Amniotic stem cell (primary cell): ENCODE measurements around the gene SMIM38.

Source experiments
- DNase-seq: peaks from one replicate; lab custom pipeline; 2025; lab: John Stamatoyannopoulos, UW

The SMIM38 gene

DNA sequence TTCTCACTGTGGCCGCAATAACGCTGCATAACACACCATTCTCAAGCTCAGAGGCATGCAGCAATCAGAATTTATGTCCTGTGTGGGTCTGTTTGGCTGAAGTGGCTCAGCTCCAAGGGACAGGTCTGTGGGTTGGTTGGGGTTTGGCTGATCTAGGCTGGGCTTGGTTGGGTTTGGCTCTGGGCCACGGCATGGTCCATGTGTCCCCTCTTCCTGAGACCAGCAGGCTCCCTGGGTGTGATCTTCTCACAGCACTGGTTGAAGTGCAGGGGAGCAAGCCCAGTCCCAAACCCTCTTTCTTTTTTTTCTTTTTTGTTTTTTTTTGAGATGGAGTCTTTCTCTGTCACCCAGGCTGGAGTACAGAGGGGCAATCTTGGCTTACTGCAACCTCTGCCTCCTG, 25.0 kb downstream of the SMIM38 start:
- no peak for DNase-seq

DNA sequence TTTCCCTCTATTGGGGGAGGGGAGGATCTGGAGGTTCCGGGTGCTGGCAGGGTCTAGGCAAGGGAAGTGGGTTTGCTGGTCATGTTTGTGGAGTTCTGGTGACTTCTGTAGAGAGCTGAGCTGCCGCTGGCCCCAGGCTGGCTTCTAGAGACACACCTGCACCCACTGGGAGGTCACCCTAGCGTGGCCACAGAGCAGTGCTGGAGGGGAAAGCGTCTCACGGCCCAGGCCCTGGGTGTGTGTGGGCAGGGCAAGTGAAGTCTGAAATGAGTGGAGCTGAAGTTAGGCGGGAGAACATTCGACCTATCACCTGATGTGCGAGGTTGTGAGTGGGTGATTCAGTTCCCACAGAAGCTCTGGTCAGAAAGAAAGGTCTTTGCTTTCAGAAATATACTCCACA, 27.9 kb downstream of the SMIM38 start:
- no peak for DNase-seq

DNA sequence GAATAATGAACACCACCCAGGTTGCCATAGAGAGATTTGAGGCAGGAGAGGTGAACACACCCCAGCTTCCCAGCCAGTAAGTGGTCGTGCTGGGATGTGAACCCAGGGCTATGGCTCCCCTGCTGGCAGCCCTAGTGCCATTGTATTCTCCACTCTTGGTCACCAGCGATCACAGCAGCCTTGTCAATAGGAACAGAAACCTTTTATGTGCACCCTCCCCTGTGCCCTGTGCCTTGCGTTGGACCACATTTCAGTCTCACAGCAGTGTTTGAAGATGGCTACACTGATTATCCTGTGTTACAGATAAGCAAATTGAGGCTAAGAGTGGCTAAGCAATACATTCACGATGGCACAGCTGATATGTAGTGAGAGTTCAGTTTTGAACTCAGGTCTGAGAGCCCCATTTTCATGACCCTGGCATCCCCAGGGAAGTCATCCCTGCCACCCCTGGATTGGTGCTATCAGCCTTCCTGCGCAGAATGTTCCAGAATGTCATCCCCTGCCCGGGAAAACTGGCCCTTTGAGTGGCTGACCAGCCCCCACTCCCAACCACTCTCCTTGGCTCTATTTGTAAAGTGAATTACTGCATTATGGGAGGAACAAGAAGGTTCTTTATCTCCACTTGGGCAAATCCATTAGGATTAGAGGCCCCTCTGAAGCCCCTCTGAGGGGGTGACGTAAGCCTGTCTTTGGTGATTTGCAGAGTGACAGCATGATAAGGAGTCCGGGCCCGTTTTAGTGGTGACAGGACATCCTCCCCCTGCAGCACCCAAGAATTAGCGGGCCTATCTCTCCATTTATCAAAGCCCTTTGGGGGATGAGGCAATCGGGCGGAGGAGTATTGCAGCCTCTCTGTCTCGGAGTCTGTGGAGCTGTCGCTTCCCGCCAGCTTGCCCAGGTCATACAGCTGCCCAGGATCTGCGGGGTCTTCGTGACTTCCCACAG, 30.9 kb downstream of the SMIM38 start:
- DNase-seq: no peak

DNA sequence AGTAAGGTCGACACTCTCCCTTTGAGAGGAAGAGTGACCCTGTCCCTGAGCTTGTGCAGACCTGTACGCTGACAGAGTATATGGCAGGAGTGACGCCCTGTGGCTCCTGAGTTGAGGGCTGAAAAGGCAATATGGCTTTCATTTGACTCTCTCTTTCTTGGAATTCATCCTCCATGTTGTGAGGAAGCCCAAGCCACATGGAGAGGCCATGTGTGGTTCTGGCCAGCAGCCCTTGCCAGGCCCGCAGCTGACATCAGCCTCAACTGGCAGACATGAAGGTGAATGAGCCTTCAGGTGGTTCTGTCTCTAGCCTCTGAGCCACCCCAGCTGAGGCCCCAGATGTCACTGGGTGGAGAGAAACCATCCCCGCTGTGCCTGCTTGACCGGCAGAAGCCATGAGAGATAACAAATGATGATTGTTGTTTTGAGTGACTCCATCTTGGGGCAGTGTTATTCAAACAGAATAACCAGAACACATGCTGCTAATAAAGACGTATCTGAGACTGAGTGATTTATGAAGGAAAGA, 31.9 kb downstream of the SMIM38 start:
- no peak for DNase-seq

DNA sequence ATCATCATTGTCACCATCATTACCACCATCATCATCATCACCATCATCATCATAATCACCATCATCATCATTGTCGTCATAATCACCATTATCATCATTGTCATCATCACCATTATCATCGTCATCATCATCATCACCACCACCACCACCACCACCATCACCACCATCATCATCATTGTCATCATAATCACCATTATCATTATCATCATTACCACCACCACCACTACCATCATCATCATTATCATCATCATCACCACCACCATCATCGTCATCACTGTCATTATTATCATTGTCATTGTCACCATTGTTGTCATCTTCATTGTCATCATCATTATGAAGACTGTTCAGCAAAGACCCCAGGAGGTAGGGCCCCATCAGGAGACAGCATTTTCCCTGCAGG, 33.3 kb downstream of the SMIM38 start:
- no peak for DNase-seq

DNA sequence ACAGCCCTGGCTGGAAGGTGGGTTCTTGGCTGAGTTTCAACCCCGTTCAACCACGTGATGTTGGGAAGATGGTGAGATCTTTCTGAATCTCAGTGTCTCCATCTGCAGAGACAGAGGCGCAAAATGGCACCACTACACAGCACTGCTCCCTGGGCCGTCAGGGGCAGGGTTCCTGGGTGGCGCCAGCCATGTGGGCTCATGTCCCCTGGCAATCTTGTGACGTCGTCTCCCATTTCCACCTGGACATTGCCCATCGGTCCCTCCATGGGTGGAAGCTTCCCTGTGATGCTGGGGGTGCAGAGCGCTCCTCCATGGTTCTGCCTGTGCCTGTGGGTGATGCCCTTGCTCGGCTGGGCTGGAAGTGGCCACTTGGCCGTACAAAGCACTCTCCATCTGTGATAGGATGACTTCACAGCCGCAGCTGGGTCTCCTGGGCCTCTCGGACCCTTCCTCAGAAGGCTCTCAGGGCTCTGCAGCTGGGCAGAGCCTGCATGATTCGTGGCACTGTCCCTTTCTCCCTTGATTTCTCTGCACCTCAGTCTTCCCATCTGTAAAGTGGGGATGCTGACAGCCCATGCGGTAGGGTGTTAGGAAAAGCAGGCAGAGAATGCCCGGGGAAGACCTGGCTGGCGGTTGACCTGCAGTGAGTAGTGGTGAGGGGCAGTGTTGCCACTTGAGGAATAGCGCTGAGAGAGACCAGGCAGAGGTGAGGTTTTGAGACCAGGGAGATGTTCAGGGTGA, 35.2 kb downstream of the SMIM38 start:
- no peak for DNase-seq

DNA sequence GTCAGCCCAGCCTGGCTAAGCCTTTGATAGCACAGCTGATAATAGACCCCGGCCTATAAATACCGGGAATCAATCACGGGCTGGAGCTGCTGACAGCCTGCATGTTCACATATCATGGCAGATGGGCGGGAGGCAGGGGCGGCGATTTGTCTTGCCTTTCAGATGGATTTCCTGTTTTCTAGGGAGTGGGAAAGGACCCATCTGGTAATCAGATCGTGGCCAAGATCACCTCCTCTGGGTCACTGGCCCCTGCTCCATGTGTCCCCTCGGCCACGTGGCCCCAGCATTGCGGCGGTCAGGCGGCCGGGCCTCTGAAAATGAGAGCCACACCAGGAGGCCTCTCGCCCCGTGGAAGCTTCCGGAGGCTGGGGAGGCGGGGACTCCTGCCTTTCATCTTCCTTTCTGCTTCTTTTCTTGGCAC, 36.6 kb downstream of the SMIM38 start:
- no peak for DNase-seq

DNA sequence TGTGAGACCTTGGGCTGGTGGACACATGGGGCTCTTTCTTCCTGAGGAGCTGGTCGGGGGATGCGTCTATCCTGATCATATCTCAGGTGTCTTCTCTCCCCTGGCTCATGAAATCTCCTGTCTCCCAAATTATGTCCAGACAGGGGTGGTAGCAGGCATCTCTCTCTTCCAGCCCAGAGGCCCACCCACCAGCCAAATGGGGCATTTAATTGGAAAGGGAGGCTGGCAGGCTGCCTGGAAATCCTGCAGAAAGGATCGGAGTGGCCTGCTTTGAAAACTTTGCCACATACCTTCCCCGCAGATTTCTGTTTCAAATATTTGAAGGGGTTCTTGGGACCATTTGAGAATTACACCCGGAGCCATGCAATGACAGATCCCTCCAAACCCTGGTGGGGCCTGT, 37.4 kb downstream of the SMIM38 start:
- no peak for DNase-seq

DNA sequence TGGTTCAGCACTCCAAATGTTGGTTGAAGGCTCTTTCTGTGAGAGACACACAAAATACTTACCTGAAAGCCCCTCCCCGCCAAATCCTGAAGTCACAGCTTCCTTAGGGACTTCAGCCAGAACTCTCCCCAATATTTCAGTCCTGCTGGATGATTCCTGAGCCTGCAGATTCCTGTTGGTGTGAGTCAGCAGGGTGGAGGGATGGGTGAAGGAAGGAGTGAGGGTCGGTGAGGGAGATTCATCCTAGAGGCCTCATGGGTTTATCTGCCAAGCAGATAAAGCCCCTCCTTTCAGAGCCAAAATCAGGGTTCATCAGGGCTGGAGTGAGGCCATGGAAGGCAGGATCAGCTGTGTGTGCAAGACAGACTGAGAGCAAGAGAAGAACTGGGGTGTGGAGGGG, 37.9 kb downstream of the SMIM38 start:
- no peak for DNase-seq

DNA sequence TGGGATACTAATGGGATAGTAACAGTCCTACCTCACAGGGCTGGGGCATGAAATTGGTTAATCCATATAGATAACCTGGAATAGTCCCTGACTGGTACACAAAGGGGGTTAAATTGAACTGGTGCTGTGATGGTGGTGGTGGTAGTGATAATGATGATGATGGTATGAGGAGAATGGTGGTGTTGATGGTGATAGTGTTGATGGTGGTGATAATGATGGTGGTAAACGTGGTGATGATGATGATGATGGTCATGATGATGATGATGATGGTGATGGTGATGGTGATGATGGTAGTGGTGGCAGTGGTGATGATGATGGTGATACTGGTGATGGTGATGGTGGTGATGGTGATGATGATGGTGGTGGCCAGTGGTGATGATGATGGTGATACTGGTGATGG, 38.7 kb downstream of the SMIM38 start:
- DNase-seq: no peak

DNA sequence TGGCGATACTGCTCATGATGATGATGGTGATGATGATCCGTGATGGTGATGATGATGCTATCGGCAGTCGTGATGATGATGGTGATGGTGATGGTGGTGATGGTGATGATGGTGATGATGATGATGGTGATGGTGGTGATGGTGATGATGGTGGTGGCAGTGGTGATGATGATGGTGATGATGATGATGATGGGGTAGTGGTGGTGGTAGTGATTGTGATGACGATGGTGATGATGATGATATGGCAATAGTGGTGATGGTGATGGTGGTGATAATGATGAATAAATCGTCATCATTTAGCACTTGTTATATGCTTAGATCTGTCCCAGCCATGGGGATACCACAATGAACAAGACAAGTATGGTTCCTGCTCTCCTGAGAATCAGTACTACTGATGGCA, 39.2 kb downstream of the SMIM38 start:
- no peak for DNase-seq

DNA sequence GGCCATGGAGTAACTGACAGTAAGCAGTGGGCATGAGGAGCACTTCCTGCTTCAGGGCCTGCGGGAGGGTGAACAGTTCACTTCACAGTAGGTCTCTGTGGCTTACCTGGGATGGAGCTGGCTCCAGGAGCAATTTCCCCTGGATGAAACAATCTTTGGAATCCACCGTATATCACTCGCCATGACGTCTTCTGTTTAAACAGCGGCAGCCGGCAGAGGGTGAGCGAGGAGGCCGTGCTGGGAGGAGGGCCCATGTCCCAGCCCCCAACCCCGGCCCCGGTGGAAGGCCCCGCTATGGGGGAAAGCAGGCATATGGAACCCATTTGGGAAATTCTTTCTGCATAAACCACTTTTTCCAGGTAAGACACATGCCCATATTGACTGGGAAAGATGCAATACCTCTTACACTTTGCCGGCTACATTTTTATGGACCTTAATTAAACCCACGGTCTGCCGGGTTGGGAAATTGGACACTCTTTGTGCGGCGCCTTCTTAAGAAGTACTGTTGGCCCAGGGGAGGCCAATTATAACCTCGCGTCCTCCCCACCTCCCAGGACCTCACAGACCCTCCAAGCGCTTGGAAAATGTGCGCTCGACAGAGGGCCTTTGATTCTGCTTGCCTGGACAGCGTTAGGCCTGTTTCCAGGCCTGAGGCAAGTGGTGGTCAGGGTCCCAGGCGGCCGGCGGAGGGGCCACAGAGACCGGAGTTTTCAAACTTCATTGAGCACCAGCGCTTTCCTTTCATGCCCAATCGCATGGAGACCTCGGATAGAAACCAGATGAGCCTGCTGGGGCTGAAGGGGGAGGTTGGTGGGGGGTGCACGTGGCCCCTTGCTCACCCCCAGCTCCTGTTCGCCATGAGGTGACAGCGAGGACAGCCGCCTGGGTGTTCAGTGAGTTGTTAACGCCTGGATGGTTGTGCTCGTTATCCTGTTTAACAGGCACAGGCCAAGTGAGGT, 40.4 kb downstream of the SMIM38 start:
- DNase-seq: no peak

DNA sequence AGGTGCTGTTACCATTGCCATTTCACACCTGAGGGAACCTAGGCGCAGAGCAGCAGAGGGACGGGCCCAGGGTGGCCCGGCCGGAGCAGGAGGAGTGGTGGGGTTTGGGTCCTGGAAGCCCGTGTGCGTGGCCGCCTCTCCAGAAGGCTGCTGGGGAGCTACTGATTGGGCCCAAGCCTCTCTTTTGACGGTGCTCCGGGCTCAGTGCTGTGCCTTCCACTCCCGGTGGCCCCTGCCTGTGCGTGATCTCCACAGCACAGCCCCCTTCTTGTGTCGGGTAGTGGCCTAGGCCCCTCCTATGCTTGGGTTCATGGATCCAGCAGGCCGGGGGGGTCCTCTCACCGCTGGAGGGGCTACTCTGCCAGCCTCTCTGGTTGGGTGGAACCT, 41.0 kb downstream of the SMIM38 start:
- DNase-seq: no peak

DNA sequence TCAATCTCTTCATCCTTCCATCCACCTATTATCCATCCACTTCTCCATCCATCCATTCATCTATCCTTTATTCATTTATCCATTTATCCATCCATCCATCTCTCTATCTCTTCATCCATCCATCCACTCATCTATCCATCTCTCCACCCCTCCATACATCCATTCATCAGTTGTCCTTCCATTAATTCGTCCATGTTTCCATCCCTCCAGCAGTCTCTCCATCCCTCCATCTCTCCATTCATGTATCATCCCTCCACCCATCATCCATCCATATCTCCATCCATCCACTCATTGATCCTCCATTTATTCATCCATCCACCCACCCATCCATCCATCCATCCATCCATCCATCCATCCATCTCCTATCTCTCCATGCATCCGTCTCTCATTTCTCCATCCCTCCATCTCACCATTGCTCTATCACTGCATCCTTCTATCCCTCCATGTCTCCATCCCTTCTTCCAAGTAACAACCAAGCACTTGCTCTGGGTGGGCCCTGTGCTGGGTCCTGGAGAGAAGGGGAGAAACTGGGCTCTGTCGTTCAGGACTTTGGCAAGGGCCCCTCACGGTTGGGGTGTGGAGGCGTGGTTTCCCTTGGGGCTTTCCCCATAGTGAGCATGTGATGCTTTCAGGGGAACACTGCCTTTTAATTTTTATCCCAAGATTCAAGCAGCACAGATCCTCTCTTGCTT, 43.3 kb downstream of the SMIM38 start:
- DNase-seq: no peak

DNA sequence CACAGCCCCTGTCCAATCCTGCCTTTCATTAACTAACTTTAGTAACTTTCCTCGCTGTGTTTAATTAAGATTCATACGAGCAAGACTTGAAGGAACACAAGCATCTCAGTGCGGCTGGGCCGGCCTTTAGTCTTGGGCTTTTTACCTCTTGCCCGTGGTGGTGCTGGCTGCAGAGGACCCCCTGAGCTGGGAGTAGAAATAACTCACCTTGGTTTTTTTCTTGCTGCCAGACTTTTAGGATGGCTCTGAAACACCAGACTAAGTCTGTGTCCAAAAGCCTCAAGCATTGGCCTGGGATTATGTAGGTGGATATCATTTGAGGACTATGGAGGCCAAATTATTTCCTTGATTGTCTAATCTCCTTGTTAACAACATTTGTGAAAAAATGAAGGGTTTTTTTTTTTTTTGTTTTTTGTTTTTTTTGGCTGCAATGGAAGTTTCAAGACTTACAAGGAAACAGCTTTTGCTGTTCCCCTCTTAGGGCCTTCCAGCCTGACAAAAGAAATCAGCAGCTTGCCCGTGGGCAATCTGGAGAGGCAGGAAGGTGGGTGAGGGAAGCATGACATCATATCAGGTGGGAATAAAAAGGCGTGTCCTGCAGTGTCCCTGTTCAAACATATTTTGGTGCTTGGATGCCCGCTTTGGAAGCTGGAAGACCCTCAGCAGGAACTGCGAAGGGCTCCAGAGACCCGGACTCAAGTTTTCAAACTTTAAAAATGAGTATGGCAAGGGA, 44.0 kb downstream of the SMIM38 start:
- DNase-seq: no peak

DNA sequence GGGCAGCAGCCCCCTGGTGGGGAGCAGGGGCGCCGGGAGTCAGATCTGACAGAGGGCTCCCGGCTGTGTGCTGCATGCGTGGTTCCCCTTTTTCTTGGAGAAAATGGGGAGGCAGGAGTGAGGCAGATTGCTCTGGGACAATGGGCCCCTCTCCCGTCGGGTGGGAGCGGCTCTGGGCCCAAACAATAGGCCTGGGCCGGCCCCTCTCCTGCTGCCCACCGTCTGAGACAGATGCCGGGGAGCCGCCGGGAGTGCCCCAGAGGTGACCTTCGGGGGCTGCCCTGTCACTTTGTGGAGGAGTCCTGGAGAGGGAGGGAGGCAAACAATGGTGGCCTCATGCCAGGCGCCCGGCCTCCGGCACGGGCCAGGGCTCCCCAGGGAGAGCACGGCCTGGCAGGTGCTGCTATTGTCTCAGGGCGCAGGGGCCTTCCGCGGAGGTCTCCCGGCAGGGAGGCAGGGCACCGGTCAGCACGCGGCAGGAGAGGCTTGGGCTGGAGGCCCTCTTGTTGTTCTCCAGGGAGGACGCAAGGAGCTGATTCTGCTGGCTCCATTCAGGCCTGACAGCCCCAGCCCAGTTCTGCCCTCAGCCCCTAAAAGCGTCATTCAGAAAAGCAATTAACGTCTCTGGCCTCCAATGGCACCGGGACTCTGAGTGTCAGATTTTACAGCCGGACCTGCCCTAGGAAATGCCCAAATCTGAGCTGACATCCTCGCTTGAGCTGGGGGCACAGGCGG, 44.8 kb downstream of the SMIM38 start:
- DNase-seq: no peak

DNA sequence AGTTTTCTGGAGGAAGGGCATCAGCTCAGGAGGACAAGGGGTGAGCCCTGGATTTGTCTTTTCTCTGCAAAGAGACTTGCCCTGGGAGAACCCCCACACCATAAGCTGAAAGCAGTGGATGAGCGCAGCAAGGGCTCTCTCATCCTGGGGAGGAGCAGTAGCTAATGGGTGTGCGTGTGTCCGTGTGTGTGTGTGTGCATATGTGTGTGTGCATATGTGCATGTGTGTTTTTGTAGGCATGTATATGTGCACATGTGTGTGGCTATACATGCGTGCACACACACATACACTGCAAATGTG, 45.3 kb downstream of the SMIM38 start:
- no peak for DNase-seq

DNA sequence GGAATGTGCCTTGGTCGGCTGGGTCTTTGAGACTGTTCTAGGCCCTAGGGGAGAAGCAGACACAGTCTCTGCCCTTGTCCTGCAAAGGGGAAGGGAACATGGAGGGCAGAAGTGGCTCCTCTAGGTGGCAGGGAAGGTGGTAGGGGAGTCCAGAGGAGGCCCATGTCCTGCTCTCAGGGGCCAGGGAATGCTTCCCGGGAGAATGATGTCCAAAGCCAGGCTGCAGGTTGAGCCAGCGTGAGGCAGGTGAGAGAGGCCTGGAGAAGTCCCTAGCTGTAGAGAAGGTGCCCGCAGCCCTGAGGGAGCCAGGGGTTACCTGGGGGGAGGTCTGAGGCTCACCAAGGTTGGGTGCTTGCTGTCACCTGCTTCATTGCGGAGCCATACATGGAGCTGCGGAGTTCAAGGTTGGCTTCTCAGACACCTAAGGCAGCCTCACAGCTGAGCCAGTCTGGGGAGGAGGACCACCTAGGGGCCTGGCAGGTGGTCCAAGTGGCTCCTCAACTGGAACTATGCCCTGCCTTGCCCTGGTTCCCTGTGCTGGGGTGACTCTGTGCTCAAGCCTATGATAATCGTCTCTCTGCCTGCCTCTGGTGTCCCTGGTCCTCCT, 46.1 kb downstream of the SMIM38 start:
- DNase-seq: no peak

DNA sequence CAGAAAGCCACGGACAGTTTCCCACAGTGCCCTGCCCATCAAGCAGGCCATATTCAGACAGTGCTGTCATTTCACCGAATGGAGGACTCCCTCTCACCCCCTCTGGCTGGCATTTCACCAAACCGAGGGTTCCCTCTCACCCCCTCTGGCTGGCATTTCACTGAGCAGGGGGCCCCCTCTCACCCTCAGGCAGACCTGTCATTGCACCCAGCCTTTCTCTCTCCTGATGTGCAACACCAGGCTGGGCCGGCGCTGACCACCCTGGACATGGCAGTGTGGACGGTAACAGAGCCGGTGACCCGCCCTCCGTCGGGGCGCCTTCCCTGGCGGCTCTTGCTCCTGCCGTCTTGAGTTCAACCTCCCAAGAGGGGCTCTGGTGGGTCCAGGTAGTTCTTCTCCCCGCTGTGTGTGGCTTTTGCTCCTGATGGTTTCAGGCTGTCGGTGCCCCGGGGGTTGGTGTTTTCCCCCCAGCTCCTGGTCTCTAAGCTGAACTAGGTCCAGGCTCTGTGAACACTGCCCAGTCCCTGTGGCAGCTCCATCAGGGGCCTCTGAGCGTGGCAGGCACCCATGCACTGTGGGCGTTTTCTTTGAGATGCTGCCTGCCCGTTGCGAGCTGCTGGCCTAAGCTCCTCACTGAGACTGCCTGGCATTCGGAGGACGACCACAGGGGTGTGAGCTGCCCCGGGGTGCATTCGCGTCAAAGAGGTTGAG, 46.9 kb downstream of the SMIM38 start:
- DNase-seq: no peak
